Stimulated activated CD4-positive, alpha-beta T cell treated with anti-CD3 and anti-CD28 coated beads, Interleukin-2, amount 100 ng/mL, for 4 hours (primary cell): ENCODE data around the gene HACD3.
A peak's percentile ranks its signal among the peaks of the same experiment; 100 is the strongest.
"Not testable (repeated sequence)": the region's sequence is repeated elsewhere in the genome, so short reads cannot be mapped to it uniquely, and the experiment has no call there.

Experiments used
- DNase-seq: peaks from one replicate; pipeline ENCODE4 v3.0.0-alpha.2; 2020; ENCODE audit warnings: low read depth

The HACD3 gene

DNA sequence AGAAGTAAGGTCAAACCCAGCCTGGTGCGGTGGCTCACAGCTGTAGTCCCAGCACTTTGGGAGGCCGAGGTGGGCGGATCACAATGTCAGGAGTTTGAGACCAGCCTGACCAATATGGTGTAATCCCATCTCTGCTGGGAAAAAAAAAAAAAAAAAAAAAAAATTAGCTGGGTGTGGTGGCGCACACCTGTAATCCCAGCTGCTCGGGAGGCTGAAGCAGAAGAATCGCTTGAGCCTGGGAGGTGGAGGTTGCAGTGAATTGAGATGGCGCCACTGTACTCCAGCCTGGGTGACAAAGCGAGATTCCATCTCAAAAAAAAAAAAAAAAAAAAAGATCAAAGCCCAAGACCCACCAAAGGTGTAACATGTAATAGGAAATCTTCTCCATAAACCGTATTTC is 19.0 kb downstream of the HACD3 start:
- DNase-seq, result not testable (repeated sequence)

DNA sequence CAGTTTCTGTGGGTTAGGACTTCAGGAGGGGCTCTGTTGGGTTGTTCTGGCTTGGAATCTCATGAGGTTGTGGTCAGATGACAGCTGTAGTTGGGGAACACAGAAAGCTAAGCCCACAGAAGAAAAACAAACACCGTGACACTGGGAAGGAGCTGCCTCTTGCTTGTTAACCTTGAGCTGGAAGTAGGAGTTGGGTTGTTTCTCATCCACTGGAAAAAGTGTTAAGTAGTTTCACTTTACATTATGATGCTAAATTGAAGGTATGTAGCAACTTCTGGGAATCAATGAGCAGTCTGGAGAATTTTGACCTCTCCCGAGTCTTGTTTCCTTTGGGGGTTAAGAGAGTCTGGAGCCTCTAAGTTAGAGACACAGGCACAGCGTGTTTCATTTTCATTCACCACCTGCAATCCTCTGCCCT is 20.4 kb downstream of the HACD3 start:
- DNase-seq, result no peak

GRCh38 chr15:65551183-65551582 is 20.9 kb downstream of the HACD3 start:
- no peak for DNase-seq

DNA sequence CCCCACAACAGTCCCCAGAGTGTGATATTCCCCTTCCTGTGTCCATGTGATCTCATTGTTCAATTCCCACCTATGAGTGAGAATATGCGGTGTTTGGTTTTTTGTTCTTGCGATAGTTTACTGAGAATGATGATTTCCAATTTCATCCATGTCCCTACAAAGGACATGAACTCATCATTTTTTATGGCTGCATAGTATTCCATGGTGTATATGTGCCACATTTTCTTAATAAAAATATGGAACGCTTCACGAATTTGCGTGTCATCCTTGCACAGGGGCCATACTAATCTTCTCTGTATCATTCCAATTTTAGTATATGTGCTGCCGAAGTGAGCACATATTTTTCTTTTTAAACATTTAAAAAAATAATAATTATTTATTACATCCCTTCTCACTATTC is 22.6 kb downstream of the HACD3 start:
- not testable (repeated sequence) for DNase-seq

- DNase-seq, result no peak
These were observed 23.4 kb downstream of the HACD3 start for GRCh38 chr15:65553691-65554090.

DNA sequence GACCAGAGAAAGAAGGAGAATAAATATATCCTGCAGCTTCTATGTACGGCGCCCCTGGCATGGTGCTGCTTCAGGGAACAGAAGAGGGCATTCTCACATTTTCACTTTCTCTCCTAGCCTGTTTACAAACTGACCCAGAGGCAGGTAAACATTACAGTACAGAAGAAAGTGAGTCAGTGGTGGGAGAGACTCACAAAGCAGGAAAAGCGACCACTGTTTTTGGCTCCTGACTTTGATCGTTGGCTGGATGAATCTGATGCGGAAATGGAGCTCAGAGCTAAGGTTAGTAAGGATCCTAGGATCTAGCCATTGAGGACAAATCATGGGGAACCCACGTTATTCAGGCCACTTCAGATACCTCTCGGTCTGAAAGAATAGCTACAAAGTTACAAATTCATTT is 26.4 kb downstream of the HACD3 start:
- no peak for DNase-seq

GRCh38 chr15:65558336-65558735 is 28.1 kb downstream of the HACD3 start:
- no peak for DNase-seq

DNA sequence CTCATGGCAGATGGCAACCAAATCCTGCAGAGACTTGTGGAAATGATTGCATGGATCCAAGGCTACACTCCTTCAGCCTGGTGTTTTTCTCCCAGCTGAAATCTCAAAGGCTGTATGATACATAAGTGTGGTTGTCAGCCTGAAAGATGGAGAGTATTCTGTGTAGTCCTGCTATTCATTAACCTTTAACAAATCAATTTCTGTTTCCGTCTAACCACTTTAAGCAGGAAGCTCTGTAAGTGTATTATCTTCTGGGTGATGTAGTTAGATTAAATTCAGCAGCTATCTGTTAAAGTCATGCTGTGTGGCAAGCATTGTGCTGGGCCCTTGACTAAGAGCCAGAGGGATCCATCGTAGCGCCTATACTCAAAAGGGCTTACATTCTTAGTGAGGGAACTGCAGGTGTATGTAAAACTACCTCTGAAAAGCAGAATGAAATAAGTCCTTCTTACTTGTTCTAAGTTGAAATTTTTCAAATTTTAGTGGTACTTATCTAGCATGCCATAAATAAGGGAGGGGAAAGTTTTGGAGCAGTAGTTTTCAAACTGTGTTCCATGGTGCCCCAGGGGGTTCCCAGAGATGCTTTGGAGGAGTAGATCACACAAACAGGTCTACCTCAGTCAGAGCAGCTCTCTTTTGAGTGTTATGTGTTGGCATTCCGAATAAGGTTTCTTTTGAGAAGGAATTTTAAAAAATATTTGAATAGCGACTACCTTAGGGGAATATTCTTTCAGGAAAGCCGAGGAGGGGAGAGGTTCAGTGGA is 28.9 kb downstream of the HACD3 start:
- DNase-seq, result no peak

GRCh38 chr15:65559941-65560340 is 29.7 kb downstream of the HACD3 start:
- no peak for DNase-seq

- no peak for DNase-seq
These were observed 31.7 kb downstream of the HACD3 start for GRCh38 chr15:65561934-65562333.

DNA sequence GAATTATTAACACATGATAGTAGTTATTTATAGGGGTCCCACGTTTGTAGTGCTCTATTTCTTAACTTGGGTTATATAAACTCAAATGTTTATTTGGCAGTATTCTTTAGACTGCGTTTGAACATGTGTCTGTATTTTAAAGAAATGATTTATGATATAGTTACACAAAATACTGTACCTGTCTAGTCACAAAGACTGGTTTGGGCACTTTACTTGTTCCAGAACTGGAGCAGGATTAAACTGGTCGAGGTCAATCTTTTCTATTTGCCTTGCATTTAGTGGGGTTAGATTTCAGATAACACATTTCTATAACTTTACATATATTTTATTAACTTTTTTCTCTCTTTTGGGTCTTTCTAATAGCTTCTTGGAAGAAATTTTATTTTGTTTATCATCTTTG is 39.5 kb downstream of the HACD3 start:
- no peak for DNase-seq

GRCh38 chr15:65571971-65572370 is 41.7 kb downstream of the HACD3 start:
- DNase-seq, result no peak

GRCh38 chr15:65576664-65577063 is 46.4 kb downstream of the HACD3 start:
- DNase-seq, result no peak

DNA sequence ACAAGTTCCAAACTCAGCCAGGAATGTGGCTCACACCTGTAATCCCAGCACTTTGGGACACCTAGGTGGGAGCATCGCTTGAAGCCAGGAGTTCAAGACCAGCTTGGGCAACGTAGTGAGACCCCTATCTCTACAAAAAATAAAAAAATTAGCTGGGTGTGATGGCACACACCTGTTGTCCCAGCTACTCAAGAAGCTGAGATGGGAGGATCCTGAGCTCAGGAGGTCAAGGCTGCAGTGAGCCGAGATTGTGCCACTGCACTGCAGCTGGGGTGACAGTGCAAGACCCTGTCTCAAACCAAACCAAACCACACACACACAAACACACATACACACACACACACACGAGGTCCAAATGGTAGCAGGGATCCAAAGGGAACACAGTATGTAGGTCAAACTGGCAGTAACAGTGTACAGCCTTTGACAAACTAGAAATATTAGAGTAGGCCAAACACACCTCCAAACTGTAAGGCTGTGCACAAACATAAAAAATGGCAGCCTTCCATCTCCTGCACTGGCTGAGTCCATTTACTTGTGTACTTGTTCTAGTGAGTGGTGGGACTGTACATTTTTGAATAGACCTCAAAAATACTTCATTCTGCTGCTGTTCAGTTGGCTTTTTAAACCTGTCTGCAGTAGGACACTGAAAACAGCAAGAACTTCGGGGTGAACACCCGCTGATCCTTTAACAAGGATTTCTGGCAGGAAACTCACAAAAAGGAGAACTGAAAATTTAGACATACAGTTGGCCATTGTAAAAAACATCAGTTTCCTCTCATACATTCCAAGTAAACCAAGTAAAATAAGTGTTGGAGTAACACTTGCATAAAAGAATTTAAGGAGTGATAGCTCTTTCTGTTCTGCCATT is 47.1 kb downstream of the HACD3 start:
- no peak for DNase-seq

DNA sequence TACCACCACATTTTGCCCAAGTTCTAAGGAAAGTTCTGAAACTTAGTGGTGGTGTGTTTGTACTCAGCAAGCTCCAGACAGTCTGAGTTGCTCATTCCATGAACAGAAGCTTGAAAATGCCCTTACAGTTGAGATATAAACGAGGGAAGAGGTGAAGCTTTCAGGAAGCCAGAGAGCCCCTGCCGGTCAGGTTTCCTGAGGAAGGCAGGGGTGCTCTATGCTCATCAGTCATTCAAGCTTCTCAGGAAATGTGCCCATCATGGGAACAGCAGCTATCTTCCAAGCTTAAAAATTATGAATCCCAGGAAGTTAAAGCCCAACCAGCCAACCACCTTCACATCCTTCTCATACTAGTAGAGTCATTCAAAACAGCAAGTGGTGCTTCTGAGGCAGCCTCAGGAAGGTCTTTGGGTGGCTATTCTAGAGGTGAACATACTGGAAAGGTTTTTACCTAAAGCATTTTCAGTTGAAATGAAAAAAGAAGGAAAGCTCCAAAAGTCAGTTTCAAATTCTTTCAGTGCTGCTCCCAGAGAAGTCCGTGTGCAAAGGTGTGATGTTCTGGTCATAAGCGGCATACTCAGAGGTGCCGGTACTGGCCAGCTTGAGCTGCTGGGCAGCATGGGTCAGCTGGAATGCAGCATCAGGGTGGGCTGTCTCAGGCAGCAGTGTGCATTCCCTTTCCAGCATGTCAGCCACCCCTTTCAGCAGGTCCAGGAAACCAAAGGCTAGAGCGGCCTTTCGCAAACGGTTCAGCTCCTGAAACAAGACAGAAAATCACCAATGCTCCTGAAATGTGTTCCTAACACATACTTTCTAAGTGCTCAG is 48.9 kb downstream of the HACD3 start:
- DNase-seq, result no peak

DNA sequence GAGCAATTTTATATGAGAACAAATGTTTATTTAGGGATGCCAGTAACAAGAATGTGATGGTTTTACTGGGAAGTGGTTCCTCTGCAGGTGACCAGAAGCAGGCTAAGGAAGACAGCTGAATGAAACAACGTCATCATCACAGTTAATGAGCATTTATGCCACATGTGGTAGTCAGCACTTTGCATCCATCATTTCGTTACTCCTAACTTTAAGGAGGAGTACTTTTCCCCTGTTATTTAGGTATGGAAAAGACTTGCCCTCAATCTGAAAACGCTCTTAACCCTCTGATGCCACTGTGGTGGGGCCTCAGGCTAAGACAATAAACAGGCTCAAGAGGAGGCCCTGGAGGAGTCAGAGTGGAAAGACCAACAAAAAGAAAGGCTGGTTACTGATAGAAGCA is 49.5 kb downstream of the HACD3 start:
- DNase-seq, result no peak

DNA sequence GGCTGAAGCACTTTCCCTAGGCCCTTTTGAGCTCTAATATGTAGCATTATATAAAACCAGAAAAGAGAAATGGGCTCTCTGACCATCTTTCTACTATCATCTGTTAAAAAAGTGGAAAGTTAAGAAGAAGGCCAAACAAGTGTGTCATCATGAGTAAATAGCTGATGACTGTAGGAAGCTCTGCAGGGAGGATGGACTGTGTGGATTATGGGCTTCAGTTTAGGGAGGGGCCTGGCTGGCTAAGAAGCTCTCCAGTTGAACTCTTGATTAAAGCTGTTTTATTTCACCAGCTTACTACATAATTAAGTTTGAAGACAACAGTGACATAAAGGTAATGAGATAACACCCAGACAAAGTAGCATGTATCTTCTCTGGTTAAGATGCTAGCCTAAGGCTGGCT is 50.0 kb downstream of the HACD3 start:
- no peak for DNase-seq

- peak; percentile 13 for DNase-seq
These were observed 53.4 kb downstream of the HACD3 start for GRCh38 chr15:65583701-65584100.

DNA sequence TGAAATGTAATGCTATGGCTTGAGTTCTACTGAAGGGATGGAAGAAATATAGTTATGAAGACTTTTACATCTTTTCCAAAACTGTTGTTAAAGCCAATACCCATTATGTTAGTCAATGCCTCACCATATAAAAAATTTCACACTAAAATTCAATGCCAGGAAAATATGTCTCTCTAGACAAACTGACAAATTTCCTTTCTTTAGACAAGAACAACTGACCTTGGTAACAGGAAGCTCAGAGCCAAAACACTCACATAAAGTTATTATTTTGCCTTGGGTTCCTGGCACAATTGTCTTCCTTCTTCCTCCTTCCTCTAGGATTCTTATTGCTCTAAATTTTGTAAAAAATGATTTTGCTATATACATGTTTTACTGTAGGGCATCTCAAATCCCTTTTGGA is 54.0 kb downstream of the HACD3 start:
- DNase-seq, result no peak

DNA sequence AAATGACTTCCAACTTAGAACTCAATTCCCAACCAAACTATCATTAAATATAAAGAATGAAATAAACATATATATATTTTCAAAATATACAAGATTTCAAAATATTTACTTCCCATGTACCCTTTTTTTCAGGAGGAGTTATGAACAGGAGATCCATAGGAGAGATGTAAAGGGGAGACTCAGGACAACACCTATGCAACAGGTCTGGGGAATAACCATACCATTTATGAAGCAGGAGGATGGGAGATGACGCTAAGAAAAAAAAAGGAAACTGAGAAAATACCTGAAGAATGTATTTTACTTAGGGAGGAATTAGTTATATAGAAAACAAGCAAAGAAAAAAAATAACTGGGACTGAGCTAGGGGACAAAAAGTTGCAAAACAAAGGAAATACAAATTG is 56.8 kb downstream of the HACD3 start:
- no peak for DNase-seq

GRCh38 chr15:65595960-65596359 is 65.7 kb downstream of the HACD3 start:
- DNase-seq, result no peak

DNA sequence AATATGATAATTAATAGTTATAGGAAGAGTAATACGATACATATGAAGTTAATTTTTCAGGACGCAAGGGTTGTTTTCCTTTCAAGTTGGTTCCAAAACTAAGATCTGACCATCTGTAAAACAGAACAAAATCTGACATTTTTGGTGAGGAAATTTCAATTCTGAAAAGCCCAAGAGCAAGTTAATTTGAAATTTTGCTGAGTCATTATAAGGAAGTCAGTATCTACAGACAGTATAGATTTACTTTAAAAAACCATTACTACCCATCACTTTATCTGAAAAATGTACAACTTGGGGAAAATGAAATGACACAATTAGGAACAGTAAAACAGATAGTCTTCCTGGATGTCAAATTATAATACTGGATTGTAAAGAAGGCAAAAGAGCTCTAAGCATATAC is 68.2 kb downstream of the HACD3 start:
- DNase-seq, result no peak

GRCh38 chr15:65599677-65600076 is 69.4 kb downstream of the HACD3 start:
- DNase-seq, result no peak
